Subcutaneous abdominal adipose tissue (tissue), 5 donors: ENCODE measurements around the gene OLA1.
A peak's percentile ranks its signal among the peaks of the same experiment; 100 is the strongest.

Experiments
- H3K27ac ChIP-seq: one replicate; pipeline ENCODE4 v1.7.0; 2013; ENCODE audit warnings: low read depth, mild to moderate bottlenecking, inconsistent platforms, low read length, moderate library complexity
- H3K27me3 ChIP-seq, 5 donors: one replicate each; pipeline ENCODE4 v1.7.0; 2013; ENCODE audit warnings: low read length in 5 of 5, inconsistent platforms in 1 of 5; ENCODE audit not compliant: control insufficient read depth in 5 of 5, insufficient read depth in 4 of 5
- H3K36me3 ChIP-seq, 5 donors: one replicate each; pipeline ENCODE4 v1.7.0; 2013; ENCODE audit warnings: low read length in 5 of 5; ENCODE audit not compliant: control insufficient read depth in 5 of 5, insufficient read depth in 5 of 5
- H3K4me1 ChIP-seq, 5 donors: one replicate each; pipeline ENCODE4 v1.7.0; 2013; ENCODE audit warnings: low read length in 5 of 5, mild to moderate bottlenecking in 3 of 5, moderate library complexity in 1 of 5; ENCODE audit not compliant: control insufficient read depth in 5 of 5, insufficient read depth in 5 of 5
- H3K4me3 ChIP-seq, 5 donors: one replicate each; pipeline ENCODE4 v1.7.0; 2013; ENCODE audit warnings: low read length in 5 of 5, low read depth in 1 of 5
- H3K9ac ChIP-seq, 5 donors: one replicate each; pipeline ENCODE4 v1.7.0; 2013; ENCODE audit warnings: low read length in 5 of 5, mild to moderate bottlenecking in 4 of 5, moderate library complexity in 3 of 5
- H3K9me3 ChIP-seq, 5 donors: one replicate each; pipeline ENCODE4 v1.7.0; 2013; ENCODE audit warnings: low read length in 5 of 5; ENCODE audit not compliant: control insufficient read depth in 5 of 5
- donor health status: healthy.
- donor health status: healthy.
- donor health status: healthy.
- donor health status: healthy.
- donor health status: healthy.

The OLA1 gene

GRCh38 chr2:174063492-174064092 lies 184.7 kb downstream of the OLA1 start:
- Histone ChIP-seq H3K4me1 (peaks cover 0 to 18% (median 15%) of the 10 kb centered on the region in 5 donors), H3K9me3 (peaks cover 0 to 3% (median 0%) of the 10 kb centered on the region in 5 donors), H3K27ac (peak overlapping the region; percentile 40), H3K9ac (peak overlapping the region in 2 of 5 donors; percentile 19 to 65), H3K4me3 (no peak overlapping the region), H3K27me3 (no peaks in the 10 kb centered on the region), H3K36me3 (no peaks in the 10 kb centered on the region)

- Histone ChIP-seq H3K9me3 (peaks cover 0 to 3% (median 0%) of the 10 kb centered on the region in 5 donors), H3K4me3 (no peak overlapping the region), H3K27me3 (no peaks in the 10 kb centered on the region), H3K9ac (peak overlapping the region in 3 of 5 donors; percentile 19 to 65 (median 64)), H3K27ac (peak overlapping the region; percentile 40), H3K36me3 (no peaks in the 10 kb centered on the region), H3K4me1 (peaks cover 0 to 18% (median 17%) of the 10 kb centered on the region in 5 donors)
Measured at GRCh38 chr2:174062934-174063333, 185.4 kb downstream of the OLA1 start.

- Histone ChIP-seq H3K9ac (no peak overlapping the region), H3K27me3 (no peaks in the 10 kb centered on the region), H3K9me3 (peaks cover 0 to 3% (median 0%) of the 10 kb centered on the region in 5 donors), H3K4me3 (no peak overlapping the region), H3K4me1 (peaks cover 0 to 20% (median 18%) of the 10 kb centered on the region in 5 donors), H3K36me3 (no peaks in the 10 kb centered on the region), H3K27ac (no peak overlapping the region)
Measured at GRCh38 chr2:174059884-174060244, 188.5 kb downstream of the OLA1 start.

- H3K27ac ChIP-seq: no peak overlapping the region
- no peaks in the 10 kb centered on the region for H3K36me3 ChIP-seq
- H3K9me3 ChIP-seq: peaks cover 0 to 3% (median 0%) of the 10 kb centered on the region in 5 donors
- H3K27me3 ChIP-seq: no peaks in the 10 kb centered on the region
- no peak overlapping the region for H3K9ac ChIP-seq
- H3K4me1 ChIP-seq: peaks cover 0 to 24% (median 19%) of the 10 kb centered on the region in 5 donors
- H3K4me3 ChIP-seq: no peak overlapping the region
Measured at GRCh38 chr2:174059178-174059883, 189.0 kb downstream of the OLA1 start.

- H3K36me3 ChIP-seq: no peaks in the 10 kb centered on the region
- H3K9me3 ChIP-seq: peaks cover 0 to 3% (median 0%) of the 10 kb centered on the region in 5 donors
- H3K4me1 ChIP-seq: peaks cover 4 to 33% (median 27%) of the 10 kb centered on the region in 5 donors
- no peak overlapping the region for H3K27ac ChIP-seq
- no peaks in the 10 kb centered on the region for H3K27me3 ChIP-seq
- H3K4me3 ChIP-seq: no peak overlapping the region
- H3K9ac ChIP-seq: no peak overlapping the region
Measured at GRCh38 chr2:174058456-174058855, 189.9 kb downstream of the OLA1 start.

GRCh38 chr2:174058026-174058425 lies 190.3 kb downstream of the OLA1 start:
- no peak overlapping the region for H3K9ac ChIP-seq

GRCh38 chr2:174054926-174055325 lies 193.4 kb downstream of the OLA1 start:
- Histone ChIP-seq H3K4me3 (no peak overlapping the region), H3K9me3 (peaks cover 0 to 3% (median 0%) of the 10 kb centered on the region in 5 donors), H3K36me3 (no peaks in the 10 kb centered on the region), H3K27ac (no peak overlapping the region), H3K9ac (no peak overlapping the region), H3K4me1 (peaks cover 4 to 41% (median 30%) of the 10 kb centered on the region in 5 donors), H3K27me3 (no peaks in the 10 kb centered on the region)

More at GRCh38 chr2:174058026-174058425, 190.3 kb downstream of the OLA1 start:
- H3K4me3 ChIP-seq: no peak overlapping the region
- H3K27ac ChIP-seq: no peak overlapping the region
- no peaks in the 10 kb centered on the region for H3K27me3 ChIP-seq
- peaks cover 0 to 3% (median 0%) of the 10 kb centered on the region in 5 donors for H3K9me3 ChIP-seq
- H3K4me1 ChIP-seq: peaks cover 4 to 33% (median 30%) of the 10 kb centered on the region in 5 donors
- no peaks in the 10 kb centered on the region for H3K36me3 ChIP-seq

- Histone ChIP-seq H3K9ac (peak overlapping the region in 3 of 5 donors; percentile 16 to 75 (median 46)), H3K9me3 (no peaks in the 10 kb centered on the region), H3K27me3 (no peaks in the 10 kb centered on the region), H3K4me1 (peaks cover 4 to 41% (median 30%) of the 10 kb centered on the region in 5 donors), H3K36me3 (no peaks in the 10 kb centered on the region), H3K27ac (peak overlapping the region; percentile 86), H3K4me3 (peak overlapping the region in 3 of 5 donors; percentile 33 to 56 (median 37))
Measured at GRCh38 chr2:174053355-174054151, 194.8 kb downstream of the OLA1 start.

GRCh38 chr2:174052584-174052976 lies 195.8 kb downstream of the OLA1 start:
- Histone ChIP-seq H3K36me3 (no peaks in the 10 kb centered on the region), H3K9ac (no peak overlapping the region), H3K9me3 (no peaks in the 10 kb centered on the region), H3K4me1 (peaks cover 4 to 36% (median 30%) of the 10 kb centered on the region in 5 donors), H3K27me3 (no peaks in the 10 kb centered on the region), H3K4me3 (no peak overlapping the region), H3K27ac (peak overlapping the region; percentile 21)
